Prostate gland (tissue), 2 donors: ENCODE results near the gene TGM2. TPM values are rescaled to one million over a fixed set of nuclear protein-coding genes. Genes with fewer than 3 reads are reported as not detected.

Experiments used
- DNase-seq: peaks from one replicate; pipeline ENCODE4 v3.0.0-alpha.2; 2019; ENCODE audit warnings: low spot score
- H3K27ac ChIP-seq, 2 donors: fragments of 200-600 bp; sonication (generic); 2 replicates each; pipeline ENCODE4 v1.5.1; 2017 to 2019
- H3K27me3 ChIP-seq: fragments of 200-600 bp; sonication (generic); replicated peaks from 2 replicates; pipeline ENCODE4 v1.5.1; 2019; ENCODE audit not compliant: insufficient read depth
- H3K36me3 ChIP-seq, 2 donors: fragments of 200-600 bp; sonication (generic); 1 replicate in 1 of 2; 2 replicates in 1 of 2; pipeline versions ENCODE4 v1.5.1 to v1.8.1; 2017 to 2019
- H3K4me1 ChIP-seq: fragments of 200-600 bp; sonication (generic); replicated peaks from 2 replicates; pipeline ENCODE4 v1.5.1; 2019
- H3K4me3 ChIP-seq, 2 donors: fragments of 200-600 bp; sonication (generic); 2 replicates each; pipeline ENCODE4 v1.5.1; 2017 to 2019
- H3K9me3 ChIP-seq: fragments of 200-600 bp; sonication (generic); 2 replicates; pipeline ENCODE4 v1.5.1; 2017
- POLR2A ChIP-seq: fragments of 450-650 bp; IDR thresholded peaks from one replicate; pipeline ENCODE4 v1.6.1; 2016; ENCODE audit warnings: antibody characterized with exemption, mild to moderate bottlenecking
- POLR2AphosphoS5 ChIP-seq: sonication (generic); formaldehyde crosslinking; IDR thresholded peaks from one replicate; pipeline ENCODE4 v1.6.1; 2017; ENCODE audit warnings: antibody characterized with exemption
- WGBS: methylation state at CpG from one replicate; pipeline ENCODE4 v1.1.5; 2018; 5-methylcytosine and 5-hydroxymethylcytosine counted together
- intact Hi-C: fragments of 100-400 bp; cut with DNase I; formaldehyde crosslinking; loops from one replicate; pipeline ENCODE4 v1.14.2; 2022
- total RNA-seq, 2 donors: library from RNA; depleted of rRNA; stranded (reverse); fragments of >200 nt; gene quantifications; one replicate each; pipeline ENCODE4 v1.1.0, GENCODE V29; 2016
- TF ChIP-seq, protein P1 (sequence below), 4 experiments: fragments of 200-600 bp in 2 of 4; fragments of 450-650 bp in 2 of 4; sonication (generic) in 2 of 4; IDR thresholded peaks; 1 replicate in 3 of 4; 2 replicates in 1 of 4; pipeline ENCODE4 v1.5.1; 2016 to 2019; ENCODE audit warnings: antibody characterized with exemption in 4 of 4, mild to moderate bottlenecking in 2 of 4, moderate library complexity in 2 of 4

TGM2 gene
- total RNA-seq, 2 donors from 2014 or later: 39.6 to 157 TPM

DNA sequence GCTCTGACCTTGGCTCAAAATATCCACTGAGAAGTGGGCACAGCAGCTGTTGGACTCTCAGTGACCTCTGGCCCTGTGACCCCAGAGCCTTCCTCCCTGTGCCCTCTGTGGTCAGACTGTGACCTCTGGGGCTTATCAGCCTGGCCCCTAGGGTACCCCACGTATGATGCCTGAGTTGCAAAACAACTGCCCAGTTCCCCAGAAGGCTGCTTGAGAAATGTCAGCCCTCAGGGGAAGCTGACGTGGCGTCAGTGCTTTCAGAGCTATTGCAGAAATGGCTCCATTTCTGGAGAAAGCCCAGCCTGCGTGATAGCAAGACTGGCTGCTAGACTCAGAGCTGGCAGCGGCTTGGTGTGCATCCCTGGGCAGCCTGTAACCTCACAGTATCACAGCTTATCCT lies 31.5 kb upstream of the TGM2 start:
- WGBS: 41% methylated on average over 4 of the region's 5 CpGs
- Histone ChIP-seq H3K27me3 (no peaks in the 10 kb centered on the region), H3K27ac (no peak overlapping the region), H3K36me3 (no peaks in the 10 kb centered on the region), H3K9me3 (no peaks in the 10 kb centered on the region), H3K4me3 (no peak overlapping the region), H3K4me1 (no peaks in the 10 kb centered on the region)
- no peak for DNase-seq
- intact Hi-C loops: no loop called here
- TF ChIP-seq, protein P1, sequence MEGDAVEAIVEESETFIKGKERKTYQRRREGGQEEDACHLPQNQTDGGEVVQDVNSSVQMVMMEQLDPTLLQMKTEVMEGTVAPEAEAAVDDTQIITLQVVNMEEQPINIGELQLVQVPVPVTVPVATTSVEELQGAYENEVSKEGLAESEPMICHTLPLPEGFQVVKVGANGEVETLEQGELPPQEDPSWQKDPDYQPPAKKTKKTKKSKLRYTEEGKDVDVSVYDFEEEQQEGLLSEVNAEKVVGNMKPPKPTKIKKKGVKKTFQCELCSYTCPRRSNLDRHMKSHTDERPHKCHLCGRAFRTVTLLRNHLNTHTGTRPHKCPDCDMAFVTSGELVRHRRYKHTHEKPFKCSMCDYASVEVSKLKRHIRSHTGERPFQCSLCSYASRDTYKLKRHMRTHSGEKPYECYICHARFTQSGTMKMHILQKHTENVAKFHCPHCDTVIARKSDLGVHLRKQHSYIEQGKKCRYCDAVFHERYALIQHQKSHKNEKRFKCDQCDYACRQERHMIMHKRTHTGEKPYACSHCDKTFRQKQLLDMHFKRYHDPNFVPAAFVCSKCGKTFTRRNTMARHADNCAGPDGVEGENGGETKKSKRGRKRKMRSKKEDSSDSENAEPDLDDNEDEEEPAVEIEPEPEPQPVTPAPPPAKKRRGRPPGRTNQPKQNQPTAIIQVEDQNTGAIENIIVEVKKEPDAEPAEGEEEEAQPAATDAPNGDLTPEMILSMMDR (IDR thresholded peaks at IDR 0.05): no peak
- TF ChIP-seq POLR2A (no peak), POLR2AphosphoS5 (no peak)

- no peaks in the 10 kb centered on the region for H3K36me3 ChIP-seq
- no peaks in the 10 kb centered on the region for H3K9me3 ChIP-seq
- intact Hi-C loops: no loop called here
- H3K4me1 ChIP-seq: no peaks in the 10 kb centered on the region
- 95% methylated on average over 4 of the region's 4 CpGs for WGBS
- DNase-seq: no peak
- H3K27ac ChIP-seq: no peak overlapping the region
- TF ChIP-seq POLR2A (no peak), POLR2AphosphoS5 (no peak)
- TF ChIP-seq, protein P1 (IDR thresholded peaks at IDR 0.05): no peak
- no peak overlapping the region for H3K4me3 ChIP-seq
- H3K27me3 ChIP-seq: no peaks in the 10 kb centered on the region
Observed at GRCh38 chr20:38196076-38196475, 31.0 kb upstream of the TGM2 start.

- whole genome bisulfite sequencing: 76% methylated on average over 7 of the region's 7 CpGs
- no peak for DNase-seq
- Histone ChIP-seq H3K4me3 (no peak overlapping the region), H3K36me3 (no peaks in the 10 kb centered on the region), H3K27me3 (no peaks in the 10 kb centered on the region), H3K27ac (no peak overlapping the region), H3K4me1 (no peaks in the 10 kb centered on the region), H3K9me3 (no peaks in the 10 kb centered on the region)
- TF ChIP-seq, protein P1 (IDR thresholded peaks at IDR 0.05): no peak
- intact Hi-C loops: no loop called here
Observed at GRCh38 chr20:38195521-38195920, 30.5 kb upstream of the TGM2 start.

GRCh38 chr20:38194971-38195504 lies 30.0 kb upstream of the TGM2 start:
- H3K4me1 ChIP-seq: no peaks in the 10 kb centered on the region
- 74% methylated on average over 5 of the region's 5 CpGs for WGBS
- DNase-seq: no peak
- no peak overlapping the region for H3K4me3 ChIP-seq
- intact Hi-C loops: no loop called here
- no peaks in the 10 kb centered on the region for H3K36me3 ChIP-seq
- no peak for TF ChIP-seq POLR2A
- no peak for TF ChIP-seq POLR2AphosphoS5
- TF ChIP-seq, protein P1 (IDR thresholded peaks at IDR 0.05): no peak
- H3K9me3 ChIP-seq: no peaks in the 10 kb centered on the region
- no peak overlapping the region for H3K27ac ChIP-seq
- H3K27me3 ChIP-seq: no peaks in the 10 kb centered on the region

DNA sequence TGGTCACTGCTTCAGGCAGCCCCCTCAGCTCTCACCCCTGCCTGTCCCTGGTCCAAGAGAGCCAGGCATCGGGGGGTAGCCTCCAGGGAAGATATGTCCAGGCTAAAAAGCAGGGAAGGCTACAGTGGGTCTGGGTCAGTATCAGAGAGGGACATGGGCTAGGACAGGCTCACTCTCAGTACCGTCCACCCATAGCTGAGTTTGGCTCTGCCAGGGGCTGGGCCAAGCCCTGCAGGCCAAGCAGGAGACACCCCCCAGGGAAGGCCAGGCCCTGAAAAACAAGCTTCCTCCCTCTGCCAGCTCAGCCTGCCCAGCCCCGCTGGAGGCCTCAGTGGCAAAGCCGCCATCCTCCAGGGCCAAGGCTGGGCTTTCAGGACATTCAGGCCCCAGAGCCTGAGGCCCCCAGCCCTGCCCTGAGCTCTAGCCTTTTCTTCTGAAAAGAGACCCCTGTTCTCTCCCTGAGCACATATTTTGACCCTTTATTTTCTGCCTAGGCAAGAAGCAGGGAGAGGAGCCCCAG lies 28.6 kb upstream of the TGM2 start:
- TF ChIP-seq POLR2AphosphoS5: no peak
- TF ChIP-seq POLR2A: no peak
- TF ChIP-seq, protein P1 (IDR thresholded peaks at IDR 0.05): no peak
- Histone ChIP-seq H3K9me3 (no peaks in the 10 kb centered on the region), H3K4me1 (no peaks in the 10 kb centered on the region), H3K4me3 (no peak overlapping the region), H3K27ac (no peak overlapping the region), H3K27me3 (no peaks in the 10 kb centered on the region), H3K36me3 (no peaks in the 10 kb centered on the region)
- intact Hi-C loops: no loop called here
- no peak for DNase-seq
- 95% methylated on average over 4 of the region's 4 CpGs for WGBS
